ENCODE data around the gene DENND1B.

The DENND1B gene

GRCh38 chr1:197683280-197683679 is 92.0 kb downstream of the DENND1B start:
- peaks cover 2% of the 10 kb centered on the region for H3K9me3 ChIP-seq (ENCODE audit: insufficient read depth, low read length, severe bottlenecking)
- H3K79me2 ChIP-seq (ENCODE audit: insufficient read depth, low read length), result peaks cover 64% of the 10 kb centered on the region

GRCh38 chr1:197680311-197680710 is 95.0 kb downstream of the DENND1B start:
- DNase-seq, result no peak
- Histone ChIP-seq H3K9ac (ENCODE audit: low read depth, low read length) (no peak overlapping the region), H3K36me3 (ENCODE audit: insufficient read depth, low read length) (no peaks in the 10 kb centered on the region), H3K27me3 (ENCODE audit: insufficient read depth, low read length, poor library complexity) (no peaks in the 10 kb centered on the region), H3K4me1 (ENCODE audit: insufficient read depth, low read length) (peaks cover 7% of the 10 kb centered on the region; the same call in 1 of the 2 replicates), H2AFZ (ENCODE audit: low read depth, low read length) (no peak overlapping the region), H3K27ac (ENCODE audit: low read length) (no peak overlapping the region), H3K9me3 (ENCODE audit: insufficient read depth, low read length, severe bottlenecking) (no peaks in the 10 kb centered on the region), H3K4me3 (ENCODE audit: low read depth in 1 of 2, low read length in 2 of 2) (no peak overlapping the region), H4K20me1 (ENCODE audit: insufficient read depth, low read length) (no peaks in the 10 kb centered on the region; the same call in 1 of the 2 replicates), H3K4me2 (ENCODE audit: insufficient read depth, low read length) (no peak overlapping the region), H3K79me2 (ENCODE audit: insufficient read depth, low read length) (peaks cover 67% of the 10 kb centered on the region)
- no peak for TF ChIP-seq EZH2 (IDR thresholded peaks at IDR 0.05; ENCODE audit: borderline replicate concordance, low read depth, low read length, severe bottlenecking)
- no peak for TF ChIP-seq CTCF (IDR thresholded peaks at IDR 0.05; ENCODE audit: borderline replicate concordance, extremely low read depth, low read length, poor library complexity, severe bottlenecking)
- no peak for ATAC-seq (ENCODE audit: insufficient read depth, low read depth)

More at GRCh38 chr1:197683280-197683679, 92.0 kb downstream of the DENND1B start:
- Histone ChIP-seq H3K4me3 (ENCODE audit: low read depth in 1 of 2, low read length in 2 of 2) (no peak overlapping the region), H3K9ac (ENCODE audit: low read depth, low read length) (no peak overlapping the region), H4K20me1 (ENCODE audit: insufficient read depth, low read length) (no peaks in the 10 kb centered on the region; the same call in 1 of the 2 replicates), H3K27me3 (ENCODE audit: insufficient read depth, low read length, poor library complexity) (no peaks in the 10 kb centered on the region), H3K4me2 (ENCODE audit: insufficient read depth, low read length) (no peak overlapping the region), H3K4me1 (ENCODE audit: insufficient read depth, low read length) (no peaks in the 10 kb centered on the region), H3K36me3 (ENCODE audit: insufficient read depth, low read length) (no peaks in the 10 kb centered on the region), H3K27ac (ENCODE audit: low read length) (no peak overlapping the region), H2AFZ (ENCODE audit: low read depth, low read length) (no peak overlapping the region)
- ATAC-seq (ENCODE audit: insufficient read depth, low read depth) (no peak), DNase-seq (no peak)
- TF ChIP-seq CTCF (IDR thresholded peaks at IDR 0.05; ENCODE audit: borderline replicate concordance, extremely low read depth, low read length, poor library complexity, severe bottlenecking), result no peak
- no peak for TF ChIP-seq EZH2 (IDR thresholded peaks at IDR 0.05; ENCODE audit: borderline replicate concordance, low read depth, low read length, severe bottlenecking)

GRCh38 chr1:197677752-197678295 is 97.5 kb downstream of the DENND1B start:
- Histone ChIP-seq H3K9ac (ENCODE audit: low read depth, low read length) (no peak overlapping the region), H3K27me3 (ENCODE audit: insufficient read depth, low read length, poor library complexity) (no peaks in the 10 kb centered on the region), H4K20me1 (ENCODE audit: insufficient read depth, low read length) (peaks cover 2% of the 10 kb centered on the region; the same call in 1 of the 2 replicates), H3K79me2 (ENCODE audit: insufficient read depth, low read length) (peaks cover 60% of the 10 kb centered on the region), H3K9me3 (ENCODE audit: insufficient read depth, low read length, severe bottlenecking) (no peaks in the 10 kb centered on the region), H3K4me2 (ENCODE audit: insufficient read depth, low read length) (no peak overlapping the region), H2AFZ (ENCODE audit: low read depth, low read length) (no peak overlapping the region), H3K4me3 (ENCODE audit: low read depth in 1 of 2, low read length in 2 of 2) (no peak overlapping the region), H3K4me1 (ENCODE audit: insufficient read depth, low read length) (peaks cover 7% of the 10 kb centered on the region; the same call in 1 of the 2 replicates), H3K27ac (ENCODE audit: low read length) (no peak overlapping the region), H3K36me3 (ENCODE audit: insufficient read depth, low read length) (no peaks in the 10 kb centered on the region)
- TF ChIP-seq CTCF (IDR thresholded peaks at IDR 0.05; ENCODE audit: borderline replicate concordance, extremely low read depth, low read length, poor library complexity, severe bottlenecking) (no peak), EZH2 (IDR thresholded peaks at IDR 0.05; ENCODE audit: borderline replicate concordance, low read depth, low read length, severe bottlenecking) (no peak)
- no peak for DNase-seq
- no peak for ATAC-seq (ENCODE audit: insufficient read depth, low read depth)
